Fibroblast of skin of scalp (primary cell): Measurements from ENCODE around the gene IFNA13. TPM values are rescaled to one million over a fixed set of nuclear protein-coding genes. Genes with fewer than 3 reads are reported as not detected.
A peak's percentile ranks its signal among the peaks of the same experiment; 100 is the strongest.
"Not testable (repeated sequence)": the region's sequence is repeated elsewhere in the genome, so short reads cannot be mapped to it uniquely, and the experiment has no call there.

Source experiments
- DNase-seq: peaks from one replicate; pipeline ENCODE4 v3.0.0-alpha.2; 2013
- polyA plus RNA-seq, 2 experiments: library from polyadenylated mRNA; unstranded; fragments of 120-200 nt; gene quantifications; one replicate each; pipeline ENCODE4 v1.2.1, GENCODE V29; 2013; ENCODE audit not compliant: insufficient read length in 2 of 2

The IFNA13 gene
- not detected for polyA plus RNA-seq (2013, experiment 1 of 2; ENCODE audit: insufficient read length)
- polyA plus RNA-seq (2013, experiment 2 of 2; ENCODE audit: insufficient read length), result not detected

GRCh38 chr9:21367957-21368356, at the start of gene IFNA13:
TSS of gene IFNA13 (minus strand) at chr9:21368057. CDS start at chr9:21368010, 47 bp downstream.
- DNase-seq, result no peak

GRCh38 chr9:21415493-21416267, 47.8 kb upstream of the IFNA13 start:
- no peak for DNase-seq

GRCh38 chr9:21414220-21414940, 46.5 kb upstream of the IFNA13 start:
- DNase-seq, result no peak

GRCh38 chr9:21413624-21414023, 45.8 kb upstream of the IFNA13 start:
- DNase-seq, result no peak

GRCh38 chr9:21413151-21413550, 45.3 kb upstream of the IFNA13 start:
- no peak for DNase-seq

- no peak for DNase-seq
Measured at GRCh38 chr9:21412107-21412506, 44.2 kb upstream of the IFNA13 start.

- no peak for DNase-seq
Measured at GRCh38 chr9:21408817-21409216, 41.0 kb upstream of the IFNA13 start, which contains the start of gene IFNA8. TSS of gene IFNA8 (plus strand) at chr9:21409117. CDS start at chr9:21409177, 60 bp downstream.

- DNase-seq, result peak; percentile 18
Measured at GRCh38 chr9:21404146-21404545, 36.3 kb upstream of the IFNA13 start.

- DNase-seq, result peak; percentile 14
Measured at GRCh38 chr9:21402386-21403251, 34.8 kb upstream of the IFNA13 start.

- DNase-seq, result no peak
Measured at GRCh38 chr9:21399956-21400355, 32.1 kb upstream of the IFNA13 start.

- DNase-seq, result no peak
Measured at GRCh38 chr9:21398955-21399489, 31.2 kb upstream of the IFNA13 start.

- DNase-seq, result peak; percentile 14
Measured at GRCh38 chr9:21395778-21396717, 28.2 kb upstream of the IFNA13 start.

GRCh38 chr9:21392270-21392669, 24.4 kb upstream of the IFNA13 start:
- DNase-seq, result no peak

- DNase-seq, result no peak
Measured at GRCh38 chr9:21385131-21385670, 17.3 kb upstream of the IFNA13 start, which contains the start of gene IFNA2. TSS of gene IFNA2 (minus strand) at chr9:21385398. CDS start at chr9:21385329, 69 bp downstream.

- no peak for DNase-seq
Measured at GRCh38 chr9:21383627-21384026, 15.8 kb upstream of the IFNA13 start.

- DNase-seq, result no peak
Measured at GRCh38 chr9:21381448-21382339, 13.8 kb upstream of the IFNA13 start.

- DNase-seq, result not testable (repeated sequence)
Measured at GRCh38 chr9:21371467-21371866, 3.6 kb upstream of the IFNA13 start.

GRCh38 chr9:21367169-21367568, 688 bp downstream of the IFNA13 start:
- DNase-seq, result not testable (repeated sequence)

- DNase-seq, result no peak
Measured at GRCh38 chr9:21362287-21362686, 5.6 kb downstream of the IFNA13 start.
